ENCODE data around the gene CDH5.

CDH5 gene

GRCh38 chr16:66391726-66392670, 25.5 kb downstream of the CDH5 start:
- no peak for DNase-seq (ENCODE audit: low read depth)

- no peak for DNase-seq (ENCODE audit: low read depth)
Measured at GRCh38 chr16:66395806-66396555, 29.5 kb downstream of the CDH5 start.

GRCh38 chr16:66397736-66398433, 31.4 kb downstream of the CDH5 start:
- DNase-seq (ENCODE audit: low read depth): no peak

GRCh38 chr16:66399031-66399430, 32.5 kb downstream of the CDH5 start:
- DNase-seq (ENCODE audit: low read depth): no peak

- DNase-seq (ENCODE audit: low read depth): no peak
Measured at GRCh38 chr16:66399930-66400329, 33.4 kb downstream of the CDH5 start.

- DNase-seq (ENCODE audit: low read depth): no peak
Measured at GRCh38 chr16:66400503-66401380, 34.3 kb downstream of the CDH5 start.

- no peak for DNase-seq (ENCODE audit: low read depth)
Measured at GRCh38 chr16:66401610-66402009, 35.1 kb downstream of the CDH5 start.

GRCh38 chr16:66402166-66402565, 35.7 kb downstream of the CDH5 start:
- DNase-seq (ENCODE audit: low read depth): no peak

GRCh38 chr16:66402591-66403230, 36.2 kb downstream of the CDH5 start:
- no peak for DNase-seq (ENCODE audit: low read depth)

GRCh38 chr16:66403531-66404145, 37.1 kb downstream of the CDH5 start:
- DNase-seq (ENCODE audit: low read depth): no peak

- no peak for DNase-seq (ENCODE audit: low read depth)
Measured at GRCh38 chr16:66405057-66405783, 38.7 kb downstream of the CDH5 start.

- DNase-seq (ENCODE audit: low read depth): no peak
Measured at GRCh38 chr16:66406534-66407221, 40.2 kb downstream of the CDH5 start.

- peak; percentile 61 for DNase-seq (ENCODE audit: low read depth)
Measured at GRCh38 chr16:66408163-66409048, 41.9 kb downstream of the CDH5 start.

GRCh38 chr16:66409156-66409555, 42.7 kb downstream of the CDH5 start:
- DNase-seq (ENCODE audit: low read depth): peak; percentile 66

- no peak for DNase-seq (ENCODE audit: low read depth)
Measured at GRCh38 chr16:66412182-66412581, 45.7 kb downstream of the CDH5 start.

GRCh38 chr16:66414891-66415290, 48.4 kb downstream of the CDH5 start:
- peak; percentile 32 for DNase-seq (ENCODE audit: low read depth)

- no peak for DNase-seq (ENCODE audit: low read depth)
Measured at GRCh38 chr16:66416136-66416535, 49.6 kb downstream of the CDH5 start.
